Retinal pigment epithelial cell (primary cell): ENCODE data around the gene SYNE2.

Experiments used
- DNase-seq: peaks from one replicate; pipeline ENCODE4 v3.0.0-alpha.2; 2010; ENCODE audit warnings: low read depth
- H3K4me3 ChIP-seq: 2 replicates; pipeline ENCODE4 v1.5.1; 2011; ENCODE audit warnings: mild to moderate bottlenecking, low read length, control low read depth, moderate library complexity
- CTCF ChIP-seq: conservative IDR thresholded peaks from 2 replicates; pipeline ENCODE4 v1.5.1; 2011; ENCODE audit warnings: low read depth, low read length, control low read depth, inconsistent platforms

SYNE2 gene

GRCh38 chr14:64119500-64119899 lies 266.7 kb downstream of the SYNE2 start:
- no peak for DNase-seq
- TF ChIP-seq CTCF = no peak
- no peak overlapping the region for H3K4me3 ChIP-seq

GRCh38 chr14:64119980-64120379 lies 267.2 kb downstream of the SYNE2 start:
- TF ChIP-seq CTCF = no peak
- H3K4me3 ChIP-seq = no peak overlapping the region
- DNase-seq = no peak

- TF ChIP-seq CTCF = no peak
- no peak overlapping the region for H3K4me3 ChIP-seq
- no peak for DNase-seq
Observed at GRCh38 chr14:64123241-64123822, 270.5 kb downstream of the SYNE2 start.

- DNase-seq = no peak
- H3K4me3 ChIP-seq = no peak overlapping the region
- TF ChIP-seq CTCF = no peak
Observed at GRCh38 chr14:64125270-64125669, 272.5 kb downstream of the SYNE2 start.

- no peak for DNase-seq
- TF ChIP-seq CTCF = no peak
- H3K4me3 ChIP-seq = no peak overlapping the region
Observed at GRCh38 chr14:64126548-64126947, 273.7 kb downstream of the SYNE2 start.

- peak; percentile 26 for TF ChIP-seq CTCF
- no peak overlapping the region for H3K4me3 ChIP-seq
- no peak for DNase-seq
Observed at GRCh38 chr14:64137657-64138290, 285.0 kb downstream of the SYNE2 start.

- DNase-seq = no peak
- no peak for TF ChIP-seq CTCF
- no peak overlapping the region for H3K4me3 ChIP-seq
Observed at GRCh38 chr14:64147126-64147790, 294.5 kb downstream of the SYNE2 start.
